GM21619 (cell line): ENCODE results near the gene SLX1A.
"Not testable (repeated sequence)": the region's sequence is repeated elsewhere in the genome, so short reads cannot be mapped to it uniquely, and the experiment has no call there.

Experiments
- ATAC-seq: cut with Tn5 transposase; IDR thresholded peaks from one replicate; pipeline ENCODE4 v1.9.1; 2021; ENCODE audit not compliant: unreplicated experiment

The SLX1A gene

GRCh38 chr16:30193615-30194014, at the start of gene SLX1A, which contains the start of gene BOLA2B:
Gene SLX1A, plus strand, starts transcription at chr16:30193875. Its CDS starts 210 bp downstream, at chr16:30194085.
Gene BOLA2B, minus strand, starts transcription at chr16:30193666. Its CDS starts 71 bp downstream, at chr16:30193595.
- peak; percentile 82 for ATAC-seq

- no peak for ATAC-seq
These were observed 49.7 kb upstream of the SLX1A start for GRCh38 chr16:30144017-30144416.

GRCh38 chr16:30144917-30145316, 48.8 kb upstream of the SLX1A start:
- no peak for ATAC-seq

- ATAC-seq = no peak
These were observed 48.0 kb upstream of the SLX1A start for GRCh38 chr16:30145657-30146056.

GRCh38 chr16:30147843-30148510, 45.7 kb upstream of the SLX1A start:
- ATAC-seq = no peak

GRCh38 chr16:30149250-30149930, 44.3 kb upstream of the SLX1A start:
- no peak for ATAC-seq

- no peak for ATAC-seq
These were observed 42.6 kb upstream of the SLX1A start for GRCh38 chr16:30151091-30151490.

- no peak for ATAC-seq
These were observed 41.2 kb upstream of the SLX1A start for GRCh38 chr16:30152517-30152916.

- ATAC-seq = no peak
These were observed 38.5 kb upstream of the SLX1A start for GRCh38 chr16:30155188-30155587.

- no peak for ATAC-seq
These were observed 36.5 kb upstream of the SLX1A start for GRCh38 chr16:30157214-30157613.

- no peak for ATAC-seq
These were observed 30.1 kb upstream of the SLX1A start for GRCh38 chr16:30163538-30163937.

- ATAC-seq = peak; percentile 64
These were observed 27.3 kb upstream of the SLX1A start for GRCh38 chr16:30166202-30166902.

- not testable (repeated sequence) for ATAC-seq
These were observed 24.9 kb upstream of the SLX1A start for GRCh38 chr16:30168746-30169145.

GRCh38 chr16:30169416-30169815, 24.3 kb upstream of the SLX1A start:
- not testable (repeated sequence) for ATAC-seq

- not testable (repeated sequence) for ATAC-seq
These were observed 23.5 kb upstream of the SLX1A start for GRCh38 chr16:30170145-30170544.

- ATAC-seq = no peak
These were observed 20.6 kb upstream of the SLX1A start for GRCh38 chr16:30173054-30173453.

GRCh38 chr16:30176876-30177275, 16.8 kb upstream of the SLX1A start:
- ATAC-seq = not testable (repeated sequence)

- no peak for ATAC-seq
These were observed 14.5 kb upstream of the SLX1A start for GRCh38 chr16:30179195-30179594.

GRCh38 chr16:30179931-30180330, 13.7 kb upstream of the SLX1A start:
- ATAC-seq = no peak

- no peak for ATAC-seq
These were observed 12.9 kb upstream of the SLX1A start for GRCh38 chr16:30180741-30181140.

GRCh38 chr16:30183233-30184095, 10.2 kb upstream of the SLX1A start, which contains the start of gene CORO1A:
Gene CORO1A, plus strand, starts transcription at chr16:30183602. Its CDS starts 1,608 bp downstream, at chr16:30185210.
- peak; percentile 42 for ATAC-seq
